B cell (primary cell): ENCODE measurements around the gene PRKN.

Experiments
- EZH2 ChIP-seq: IDR thresholded peaks from 2 replicates; pipeline ENCODE4 v1.6.1; 2012; ENCODE audit warnings: borderline replicate concordance, low read depth, mild to moderate bottlenecking, moderate library complexity, low read length; ENCODE audit not compliant: insufficient read depth, poor library complexity, severe bottlenecking
- TF ChIP-seq, protein P1 (sequence below): fragments of 200-600 bp; IDR thresholded peaks from one replicate; pipeline ENCODE4 v1.8.0; 2022; ENCODE audit warnings: antibody characterized with exemption, mild to moderate bottlenecking

- TF ChIP-seq, protein P1, sequence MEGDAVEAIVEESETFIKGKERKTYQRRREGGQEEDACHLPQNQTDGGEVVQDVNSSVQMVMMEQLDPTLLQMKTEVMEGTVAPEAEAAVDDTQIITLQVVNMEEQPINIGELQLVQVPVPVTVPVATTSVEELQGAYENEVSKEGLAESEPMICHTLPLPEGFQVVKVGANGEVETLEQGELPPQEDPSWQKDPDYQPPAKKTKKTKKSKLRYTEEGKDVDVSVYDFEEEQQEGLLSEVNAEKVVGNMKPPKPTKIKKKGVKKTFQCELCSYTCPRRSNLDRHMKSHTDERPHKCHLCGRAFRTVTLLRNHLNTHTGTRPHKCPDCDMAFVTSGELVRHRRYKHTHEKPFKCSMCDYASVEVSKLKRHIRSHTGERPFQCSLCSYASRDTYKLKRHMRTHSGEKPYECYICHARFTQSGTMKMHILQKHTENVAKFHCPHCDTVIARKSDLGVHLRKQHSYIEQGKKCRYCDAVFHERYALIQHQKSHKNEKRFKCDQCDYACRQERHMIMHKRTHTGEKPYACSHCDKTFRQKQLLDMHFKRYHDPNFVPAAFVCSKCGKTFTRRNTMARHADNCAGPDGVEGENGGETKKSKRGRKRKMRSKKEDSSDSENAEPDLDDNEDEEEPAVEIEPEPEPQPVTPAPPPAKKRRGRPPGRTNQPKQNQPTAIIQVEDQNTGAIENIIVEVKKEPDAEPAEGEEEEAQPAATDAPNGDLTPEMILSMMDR = no peak
- no peak for TF ChIP-seq EZH2
Observed at GRCh38 chr6:161996783-161997182, 730.8 kb downstream of the PRKN start.
